Activated T-helper 1 cell treated with anti-CD3 and anti-CD28 coated beads, Interleukin-12 subunit alpha, Interleukin-12 subunit beta, Interleukin-2, Interleukin-4 antibody, amounts not matched to agents 30 ng/mL and 10 ng/mL and 1 ng/mL, durations not matched to agents 14 hours and 24 hours and 36 hours (primary cell): ENCODE measurements around the gene RNF121. TPM values are rescaled to one million over a fixed set of nuclear protein-coding genes. Genes with fewer than 3 reads are reported as not detected.
A peak's percentile ranks its signal among the peaks of the same experiment; 100 is the strongest.

ENCODE experiments used
- DNase-seq: peaks from one replicate; pipeline ENCODE4 v3.0.0; 2021; ENCODE audit warnings: low spot score
- H3K27ac Mint-ChIP-seq: one replicate; pipeline ENCODE4 v1.8.0; 2021; ENCODE audit warnings: mild to moderate bottlenecking, mixed read lengths
- H3K27me3 Mint-ChIP-seq: one replicate; pipeline ENCODE4 v1.8.0; 2022; ENCODE audit warnings: mild to moderate bottlenecking, moderate library complexity, mixed read lengths; ENCODE audit not compliant: insufficient read depth
- H3K36me3 Mint-ChIP-seq: one replicate; pipeline ENCODE4 v1.8.0; 2021; ENCODE audit warnings: low read depth, mixed read lengths
- H3K4me1 Mint-ChIP-seq: one replicate; pipeline ENCODE4 v1.8.0; 2021; ENCODE audit warnings: low read depth, mixed read lengths
- H3K4me3 Mint-ChIP-seq: one replicate; pipeline ENCODE4 v1.8.0; 2021; ENCODE audit warnings: mild to moderate bottlenecking, moderate library complexity, mixed read lengths
- H3K9me3 Mint-ChIP-seq: one replicate; pipeline ENCODE4 v1.8.0; 2021; ENCODE audit warnings: mixed read lengths
- intact Hi-C: fragments of 100-400 bp; cut with micrococcal nuclease; formaldehyde crosslinking; loops from one replicate; pipeline ENCODE4 v1.15.1; 2024
- total RNA-seq: library from RNA; stranded (reverse); gene quantifications from 2 replicates; pipeline ENCODE4 v1.2.3, GENCODE V29; 2022

The RNF121 gene
- total RNA-seq, 1 donor from 2014 or later, result 65.8 TPM

GRCh38 chr11:71946144-71946571, 17.3 kb downstream of the RNF121 start:
- peak overlapping the region; percentile 76 for H3K27ac Mint-ChIP-seq
- H3K4me1 Mint-ChIP-seq, result peaks cover 28% of the 10 kb centered on the region
- H3K4me3 Mint-ChIP-seq, result no peak overlapping the region
- no peak for DNase-seq
- intact Hi-C loops, result no loop called here
- no peaks in the 10 kb centered on the region for H3K9me3 Mint-ChIP-seq
- no peaks in the 10 kb centered on the region for H3K27me3 Mint-ChIP-seq
- H3K36me3 Mint-ChIP-seq, result peaks cover 15% of the 10 kb centered on the region

- no peak for DNase-seq
- peaks cover 28% of the 10 kb centered on the region for H3K4me1 Mint-ChIP-seq
- H3K4me3 Mint-ChIP-seq, result no peak overlapping the region
- peaks cover 15% of the 10 kb centered on the region for H3K36me3 Mint-ChIP-seq
- peak overlapping the region; percentile 56 for H3K27ac Mint-ChIP-seq
- H3K27me3 Mint-ChIP-seq, result no peaks in the 10 kb centered on the region
- no peaks in the 10 kb centered on the region for H3K9me3 Mint-ChIP-seq
- intact Hi-C loops, result no loop called here
Observed at GRCh38 chr11:71947498-71947897, 18.7 kb downstream of the RNF121 start.

- Mint-ChIP-seq H3K4me1 (peaks cover 21% of the 10 kb centered on the region), H3K9me3 (no peaks in the 10 kb centered on the region), H3K27ac (no peak overlapping the region), H3K4me3 (no peak overlapping the region), H3K27me3 (no peaks in the 10 kb centered on the region), H3K36me3 (peaks cover 12% of the 10 kb centered on the region)
- DNase-seq, result no peak
- intact Hi-C loops, result no loop called here
Observed at GRCh38 chr11:71948314-71949027, 19.6 kb downstream of the RNF121 start.

DNA sequence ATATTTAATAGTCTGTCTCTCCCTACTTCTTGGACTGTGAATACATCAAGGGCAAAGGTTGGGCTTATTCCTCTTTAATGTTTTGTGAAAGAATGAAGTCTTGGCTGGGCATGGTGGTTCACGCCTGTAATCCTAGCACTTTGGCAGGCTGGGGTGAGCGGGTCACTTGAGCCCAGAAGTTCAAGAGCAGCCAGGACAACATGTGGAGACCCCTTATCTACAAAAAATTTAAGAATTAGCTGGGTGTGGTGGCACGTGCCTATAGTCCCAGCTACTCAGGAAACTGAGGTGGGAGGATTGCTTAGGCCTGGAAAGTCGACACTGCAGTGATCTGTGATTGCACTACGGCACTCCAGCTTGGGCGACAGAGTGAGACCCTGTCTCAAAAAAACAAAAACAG, 20.2 kb downstream of the RNF121 start:
- no peaks in the 10 kb centered on the region for H3K9me3 Mint-ChIP-seq
- no peak for DNase-seq
- no peak overlapping the region for H3K4me3 Mint-ChIP-seq
- H3K36me3 Mint-ChIP-seq, result peaks cover 10% of the 10 kb centered on the region
- intact Hi-C loops, result no loop called here
- no peak overlapping the region for H3K27ac Mint-ChIP-seq
- H3K4me1 Mint-ChIP-seq, result peaks cover 18% of the 10 kb centered on the region
- H3K27me3 Mint-ChIP-seq, result no peaks in the 10 kb centered on the region

GRCh38 chr11:71951741-71952310, 23.0 kb downstream of the RNF121 start:
- Mint-ChIP-seq H3K27ac (no peak overlapping the region), H3K36me3 (peaks cover 6% of the 10 kb centered on the region), H3K4me3 (no peak overlapping the region), H3K4me1 (peaks cover 32% of the 10 kb centered on the region), H3K9me3 (no peaks in the 10 kb centered on the region), H3K27me3 (no peaks in the 10 kb centered on the region)
- DNase-seq, result no peak
- intact Hi-C loops, result no loop called here

DNA sequence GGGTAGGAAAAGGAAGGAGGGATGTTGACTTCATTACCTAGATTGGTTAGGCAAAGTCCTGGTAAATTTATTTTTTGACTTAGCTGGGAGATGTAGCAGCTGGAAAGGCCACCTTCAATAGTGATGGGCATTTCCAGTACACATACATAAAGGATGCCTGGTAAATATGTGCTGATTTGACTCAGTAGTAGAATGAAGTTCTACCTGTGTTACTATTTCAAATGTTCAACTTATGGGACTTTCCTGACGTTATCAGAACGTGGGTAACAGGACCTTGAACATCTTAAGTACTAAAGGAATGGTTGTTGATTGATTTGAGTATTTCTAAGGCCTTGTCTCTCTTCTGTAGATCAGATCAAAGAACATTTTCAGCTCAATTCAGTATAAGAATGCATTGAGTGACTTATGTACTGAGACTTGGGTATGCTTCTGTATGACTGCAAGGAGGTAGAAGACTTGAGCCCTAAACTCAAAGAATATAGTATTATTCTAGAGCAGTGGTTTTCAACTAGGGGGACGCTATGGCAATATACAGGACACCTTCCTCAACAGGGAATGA, 27.1 kb downstream of the RNF121 start:
- Mint-ChIP-seq H3K27ac (peak overlapping the region; percentile 47), H3K36me3 (peaks cover 10% of the 10 kb centered on the region), H3K9me3 (no peaks in the 10 kb centered on the region), H3K27me3 (no peaks in the 10 kb centered on the region), H3K4me1 (peaks cover 39% of the 10 kb centered on the region), H3K4me3 (no peak overlapping the region)
- DNase-seq, result no peak
- intact Hi-C loops, result no loop called here

GRCh38 chr11:71962428-71963038, 33.7 kb downstream of the RNF121 start:
- Mint-ChIP-seq H3K4me3 (peak overlapping the region; percentile 43), H3K4me1 (peaks cover 38% of the 10 kb centered on the region), H3K9me3 (no peaks in the 10 kb centered on the region), H3K27me3 (no peaks in the 10 kb centered on the region), H3K36me3 (peaks cover 22% of the 10 kb centered on the region), H3K27ac (peak overlapping the region; percentile 63)
- intact Hi-C loops, result loop anchor here (1.0 kb wide), 2 partner anchors 34 to 51 kb away; partner anchors contain the start of gene XNDC1N
- DNase-seq, result no peak

GRCh38 chr11:71963468-71963867, 34.6 kb downstream of the RNF121 start:
- intact Hi-C loops, result no loop called here
- Mint-ChIP-seq H3K4me1 (peaks cover 32% of the 10 kb centered on the region), H3K36me3 (peaks cover 26% of the 10 kb centered on the region), H3K27me3 (no peaks in the 10 kb centered on the region), H3K9me3 (no peaks in the 10 kb centered on the region), H3K27ac (peak overlapping the region; percentile 12), H3K4me3 (no peak overlapping the region)
- no peak for DNase-seq

- intact Hi-C loops, result no loop called here
- Mint-ChIP-seq H3K4me1 (peaks cover 32% of the 10 kb centered on the region), H3K9me3 (no peaks in the 10 kb centered on the region), H3K36me3 (peaks cover 28% of the 10 kb centered on the region), H3K27ac (no peak overlapping the region), H3K4me3 (no peak overlapping the region), H3K27me3 (no peaks in the 10 kb centered on the region)
- no peak for DNase-seq
Observed at GRCh38 chr11:71964641-71965040, 35.8 kb downstream of the RNF121 start.

DNA sequence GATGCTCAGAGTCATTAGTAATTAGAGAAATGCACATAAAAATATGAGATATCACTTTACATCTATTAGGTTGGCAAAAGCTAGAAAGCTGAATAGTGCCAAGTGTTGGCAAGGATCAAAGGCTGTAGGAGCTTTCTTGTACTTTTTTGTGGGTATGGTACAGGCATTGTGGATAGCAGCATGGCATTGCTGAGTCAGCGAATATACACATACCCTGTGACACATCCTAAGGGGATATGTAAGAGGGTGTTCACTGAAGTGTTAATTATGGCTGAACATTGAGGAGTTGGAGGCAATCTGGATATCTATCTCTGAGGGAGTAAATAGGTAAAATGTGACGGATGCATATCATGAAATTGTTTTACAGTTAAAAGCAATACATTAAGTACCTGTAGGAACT, 42.8 kb downstream of the RNF121 start:
- Mint-ChIP-seq H3K27me3 (no peaks in the 10 kb centered on the region), H3K4me1 (peaks cover 12% of the 10 kb centered on the region), H3K36me3 (peaks cover 28% of the 10 kb centered on the region), H3K4me3 (no peak overlapping the region), H3K9me3 (no peaks in the 10 kb centered on the region), H3K27ac (no peak overlapping the region)
- intact Hi-C loops, result no loop called here
- DNase-seq, result no peak

GRCh38 chr11:71976551-71976950, 47.7 kb downstream of the RNF121 start:
- Mint-ChIP-seq H3K27ac (no peak overlapping the region), H3K4me3 (no peak overlapping the region), H3K36me3 (peaks cover 20% of the 10 kb centered on the region), H3K4me1 (peaks cover 11% of the 10 kb centered on the region), H3K9me3 (no peaks in the 10 kb centered on the region), H3K27me3 (no peaks in the 10 kb centered on the region)
- intact Hi-C loops, result loop anchor here (2.0 to 5.0 kb wide), 2 partner anchors 48 to 166 kb away; no protein-coding TSS in a partner anchor
- DNase-seq, result no peak

- H3K4me3 Mint-ChIP-seq, result no peak overlapping the region
- H3K4me1 Mint-ChIP-seq, result peaks cover 11% of the 10 kb centered on the region
- no peaks in the 10 kb centered on the region for H3K27me3 Mint-ChIP-seq
- no peak overlapping the region for H3K27ac Mint-ChIP-seq
- no peaks in the 10 kb centered on the region for H3K9me3 Mint-ChIP-seq
- DNase-seq, result no peak
- H3K36me3 Mint-ChIP-seq, result peaks cover 16% of the 10 kb centered on the region
- intact Hi-C loops, result loop anchor here (1.0 to 5.0 kb wide), 3 partner anchors 48 to 165 kb away; no protein-coding TSS in a partner anchor
Observed at GRCh38 chr11:71977090-71977489, 48.2 kb downstream of the RNF121 start.
